ENCODE data around the gene HNRNPA3. TPM values are rescaled to one million over a fixed set of nuclear protein-coding genes. Genes with fewer than 3 reads are reported as not detected.

HNRNPA3 gene
- total and polyA plus RNA-seq, 2 of the 13 experiments (the other 11 are each of a cell fraction or from before 2014, with no cell fraction given): 73.3 to 97.7 TPM

GRCh38 chr2:177263451-177264208, 51.0 kb downstream of the HNRNPA3 start (continued):
- TF ChIP-seq SOX5 (CRISPR knock-in tag; IDR thresholded peaks at IDR 0.05; ENCODE audit: borderline replicate concordance) (peak; percentile 84), IRF1 (CRISPR knock-in tag; IDR thresholded peaks at IDR 0.05; ENCODE audit: low read depth) (peak; percentile 88; the same call in 1 of the 2 replicates), TRIM22 (IDR thresholded peaks at IDR 0.05) (no peak), FOXK2 (IDR thresholded peaks at IDR 0.05) (peak; percentile 87), ZBTB4 (CRISPR knock-in tag; IDR thresholded peaks at IDR 0.05; ENCODE audit: borderline replicate concordance) (peak; percentile 94; the same call in 1 of the 2 replicates), HOXA5 (CRISPR knock-in tag; IDR thresholded peaks at IDR 0.05) (peak; percentile 93), MXD1 (CRISPR knock-in tag; IDR thresholded peaks at IDR 0.05) (peak; percentile 91; the same call in 1 of the 2 replicates), HMG20A (CRISPR knock-in tag; IDR thresholded peaks at IDR 0.05; ENCODE audit: borderline replicate concordance) (peak; percentile 87), ZNF547 (CRISPR knock-in tag; IDR thresholded peaks at IDR 0.05) (peak; percentile 91), TFE3 (CRISPR knock-in tag; IDR thresholded peaks at IDR 0.05) (peak; percentile 80), NFAT5 (CRISPR knock-in tag; IDR thresholded peaks at IDR 0.05) (peak; percentile 57; the same call in 1 of the 2 replicates), ZMAT5 (CRISPR knock-in tag; IDR thresholded peaks at IDR 0.05; ENCODE audit: borderline replicate concordance, low read depth) (0 out of 2 replicates have a peak, but pooled peaks have one; percentile 66), FOXA3 (CRISPR knock-in tag; IDR thresholded peaks at IDR 0.05) (peak; percentile 92), DR1 (CRISPR knock-in tag; IDR thresholded peaks at IDR 0.05) (peak; percentile 75), TCF12 (IDR thresholded peaks at IDR 0.05) (no peak), TCF12 (CRISPR knock-in tag; IDR thresholded peaks at IDR 0.05) (peak; percentile 88)

Measured in HepG2 (cell line).